HG03280 (cell line): Measurements from ENCODE around the gene GTPBP6.
"Not testable (repeated sequence)": the region's sequence is repeated elsewhere in the genome, so short reads cannot be mapped to it uniquely, and the experiment has no call there.

ENCODE experiments used
- ATAC-seq: cut with Tn5 transposase; IDR thresholded peaks from one replicate; pipeline ENCODE4 v1.9.1; 2021; ENCODE audit warnings: mild to moderate bottlenecking, moderate library complexity; ENCODE audit not compliant: unreplicated experiment

The GTPBP6 gene

GRCh38 chrX:318068-318738, 393 bp downstream of the GTPBP6 start:
- ATAC-seq = peak; percentile 59

- ATAC-seq = no peak
Observed at GRCh38 chrX:317424-318067, 1.1 kb downstream of the GTPBP6 start.

GRCh38 chrX:316351-317325, 2.0 kb downstream of the GTPBP6 start:
- ATAC-seq = no peak

GRCh38 chrX:314781-315595, 3.6 kb downstream of the GTPBP6 start:
- ATAC-seq = no peak

GRCh38 chrX:314049-314448, 4.5 kb downstream of the GTPBP6 start:
- ATAC-seq = no peak

DNA sequence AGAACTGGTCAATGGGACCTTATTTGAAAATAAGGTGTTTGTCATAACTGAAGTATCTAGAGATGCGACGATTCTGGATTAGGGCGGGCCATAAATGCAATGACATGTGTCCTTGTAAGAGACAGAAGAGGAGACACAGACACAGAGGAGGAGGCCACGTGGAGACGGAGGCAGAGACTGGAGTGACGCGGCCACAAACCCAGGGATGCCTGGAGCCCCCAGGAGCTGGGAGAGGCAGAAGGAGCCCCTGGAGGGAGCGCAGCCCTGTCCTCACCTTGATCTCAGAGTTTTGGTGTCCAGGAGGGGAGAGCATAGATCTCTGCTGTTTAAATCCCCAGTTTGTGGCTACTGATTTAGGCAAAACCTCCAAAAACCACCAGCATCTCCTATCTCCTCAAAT, 5.0 kb downstream of the GTPBP6 start:
- no peak for ATAC-seq

- no peak for ATAC-seq
Observed at GRCh38 chrX:312621-313331, 5.8 kb downstream of the GTPBP6 start.

DNA sequence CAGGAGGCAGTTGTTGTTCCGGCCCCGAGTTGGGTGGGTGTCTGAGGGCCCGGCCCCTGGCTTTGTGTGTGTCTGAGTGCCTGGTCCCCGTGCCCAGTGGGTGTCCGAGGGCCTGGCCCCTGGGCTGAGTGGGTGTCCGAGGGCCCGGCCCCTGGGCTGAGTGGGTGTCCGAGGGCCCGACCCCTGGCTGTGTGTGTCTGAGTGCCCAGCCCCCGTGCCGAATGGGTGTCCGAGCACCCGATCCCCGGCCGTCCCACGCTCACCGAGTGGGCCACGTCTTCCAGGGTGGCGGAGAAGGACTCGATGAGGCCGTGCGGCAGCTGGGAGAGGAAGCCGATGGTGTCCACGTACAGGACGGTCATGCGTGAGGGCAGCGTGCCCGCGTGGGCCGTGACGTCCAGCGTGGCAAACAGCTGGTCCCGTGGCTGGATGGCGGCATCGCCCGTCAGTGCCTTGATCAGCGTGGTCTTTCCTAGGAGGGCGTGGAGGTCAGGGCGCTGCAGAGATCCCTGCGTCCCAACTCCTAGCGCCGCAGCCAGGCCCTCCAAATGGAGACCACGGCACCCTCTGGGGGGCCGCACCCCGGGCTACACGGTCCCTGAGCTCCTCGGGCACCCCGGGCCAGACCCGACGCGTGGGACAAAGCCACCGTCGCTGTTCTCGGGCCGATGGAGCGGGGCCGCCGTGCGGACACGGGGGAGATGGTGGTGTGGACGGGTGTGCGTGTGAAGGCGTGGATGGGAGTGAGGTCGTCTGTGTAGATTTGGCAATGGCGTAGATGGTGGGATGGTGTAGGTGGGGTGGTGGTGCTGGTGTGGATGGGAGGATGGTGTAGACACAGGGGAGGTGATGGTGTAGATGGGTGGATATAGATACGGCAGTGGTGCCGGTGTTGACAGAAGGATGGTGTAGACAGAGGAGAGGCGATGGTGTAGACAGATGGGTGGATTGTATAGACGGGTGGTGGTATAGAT, 7.2 kb downstream of the GTPBP6 start:
- no peak for ATAC-seq

DNA sequence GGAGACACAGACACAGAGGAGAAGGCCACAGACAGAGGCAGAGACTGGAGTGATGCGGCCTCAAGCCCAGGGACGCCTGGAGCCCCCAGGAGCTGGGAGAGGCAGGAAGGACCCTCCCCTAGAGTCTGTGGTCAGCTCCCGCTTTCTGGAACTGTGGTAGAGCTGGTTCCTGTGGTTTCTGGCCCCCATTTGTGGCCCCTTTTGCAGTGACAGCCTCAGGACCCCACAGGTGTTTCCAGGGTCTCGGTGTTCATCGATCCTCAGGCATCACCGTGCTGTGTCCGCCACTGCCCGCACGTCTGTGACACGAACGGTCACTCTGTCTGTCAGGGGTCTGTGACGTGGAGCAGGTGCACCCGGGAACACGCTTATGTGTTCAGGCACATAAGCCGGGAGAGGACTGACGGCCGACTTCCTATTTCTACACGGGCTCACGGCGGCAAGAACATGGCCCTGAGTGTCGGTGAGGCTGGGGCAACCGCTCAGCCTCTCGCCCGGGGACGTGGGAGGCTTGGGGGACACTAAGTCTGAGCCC, 7.9 kb downstream of the GTPBP6 start:
- ATAC-seq = no peak

DNA sequence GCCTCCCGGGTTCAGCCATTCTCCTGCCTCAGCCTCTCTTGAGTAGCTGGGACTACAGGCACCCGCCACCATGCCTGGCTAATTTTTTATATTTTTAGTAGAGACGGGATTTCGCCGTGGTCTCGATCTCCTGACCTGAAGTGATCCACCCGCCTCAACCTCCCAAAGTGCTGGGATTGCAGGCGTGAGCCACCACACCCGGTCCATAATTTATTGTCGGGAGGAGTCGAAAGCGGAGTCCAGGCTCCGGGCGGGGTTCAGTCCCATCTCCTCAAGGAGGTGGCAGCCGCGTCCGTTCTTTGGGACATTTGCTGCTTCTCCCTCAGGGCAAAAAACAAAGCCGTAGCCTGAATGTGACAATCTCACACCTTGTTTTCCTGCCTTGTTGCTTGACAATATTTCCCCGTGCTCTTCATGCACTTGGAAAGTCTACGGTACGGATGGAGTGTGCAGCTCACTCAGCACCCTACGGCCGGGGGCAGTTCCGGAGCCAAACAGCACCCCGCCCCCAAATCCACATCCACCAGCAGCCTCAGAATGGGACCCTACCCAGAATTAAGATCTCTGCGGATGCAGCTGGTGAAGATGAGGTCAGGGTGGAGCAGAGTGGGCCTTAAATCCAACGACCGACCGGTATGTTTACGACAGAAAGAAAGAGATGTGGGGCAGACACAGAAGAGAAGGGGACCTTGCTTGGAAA, 9.6 kb downstream of the GTPBP6 start:
- ATAC-seq = no peak

GRCh38 chrX:307261-308111, 11.1 kb downstream of the GTPBP6 start:
- no peak for ATAC-seq

GRCh38 chrX:306614-307251, 11.9 kb downstream of the GTPBP6 start:
- not testable (repeated sequence) for ATAC-seq

GRCh38 chrX:305781-306613, 12.6 kb downstream of the GTPBP6 start:
- not testable (repeated sequence) for ATAC-seq

DNA sequence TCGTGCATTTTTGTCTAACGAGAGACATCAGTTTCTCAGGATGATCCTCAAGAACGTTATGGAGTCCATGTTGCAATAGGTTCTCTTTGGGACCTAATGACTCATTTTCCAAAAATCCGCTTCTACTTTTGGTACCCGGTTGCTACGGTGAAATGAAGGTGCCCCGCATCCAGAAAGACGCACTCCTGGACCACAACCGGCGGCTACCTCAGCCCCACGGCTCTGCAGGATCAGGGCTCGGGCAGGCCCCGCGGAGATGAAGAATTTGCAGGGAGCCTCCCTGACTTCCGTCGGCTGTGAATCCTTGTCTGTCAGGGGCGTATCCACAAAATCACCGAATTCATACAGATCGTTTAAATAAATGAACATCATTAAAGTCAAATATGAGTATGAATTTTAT, 15.6 kb downstream of the GTPBP6 start:
- no peak for ATAC-seq

DNA sequence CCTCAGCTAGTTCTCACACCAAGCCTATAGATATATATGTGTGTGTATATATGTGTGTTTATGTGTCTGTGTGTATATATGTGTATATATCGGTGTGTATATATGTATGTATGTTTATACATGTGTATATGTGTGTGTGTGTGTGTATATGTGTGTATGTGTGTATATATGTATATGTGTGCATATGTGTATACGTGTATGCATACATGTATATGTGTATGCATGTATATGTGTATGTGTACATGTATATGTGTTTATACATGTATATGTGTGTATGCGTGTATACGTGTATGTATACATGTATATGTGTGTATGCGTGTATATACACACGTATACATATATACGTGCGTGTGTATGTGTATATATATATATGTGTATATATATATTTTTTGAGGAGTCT, 18.3 kb downstream of the GTPBP6 start:
- no peak for ATAC-seq

DNA sequence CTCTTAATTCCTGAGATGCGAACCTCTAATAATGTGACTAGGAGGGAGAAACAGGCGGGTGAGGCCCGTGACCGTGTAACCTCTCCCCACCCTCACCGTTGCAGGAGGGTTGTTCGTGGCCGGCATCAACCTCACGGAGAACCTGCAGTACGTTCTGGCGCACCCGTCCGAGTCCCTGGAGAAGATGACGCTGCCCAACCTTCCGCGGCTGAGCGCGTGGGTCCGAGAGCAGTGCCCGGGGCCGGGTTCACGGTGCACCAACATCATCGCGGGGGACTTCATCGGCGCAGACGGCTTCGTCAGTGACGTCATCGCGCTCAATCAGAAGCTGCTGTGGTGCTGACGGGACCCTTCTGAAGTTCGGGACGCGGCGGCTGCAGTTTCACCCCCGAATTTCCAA, 19.6 kb downstream of the GTPBP6 start:
- no peak for ATAC-seq
